HepG2 (cell line): ENCODE measurements around the gene NPHP4. TPM values are rescaled to one million over a fixed set of nuclear protein-coding genes. Genes with fewer than 3 reads are reported as not detected.

Source experiments
- ATAC-seq: fragments of 200-7000 bp; cut with Tn5 transposase; 3 replicates; pipeline ENCODE4 v1.9.1; 2020; ENCODE audit warnings: mild to moderate bottlenecking, moderate library complexity
- BruUV-seq: library from RNA; stranded (reverse); fragments of 400-500 nt; replicated peaks from 2 replicates; lab custom pipeline; 2021; lab: Mats Ljungman, UMichigan
- CTCF ChIA-PET: fragments of 300-600 bp; formaldehyde crosslinking; extraction: SDS; loops from one replicate; lab custom pipeline; 2021; ENCODE audit warnings: low total read pairs, inconsistent platforms, low intra/inter-chr PET ratio; lab: Yijun Ruan, JAX
- POLR2A ChIA-PET: fragments of 350-600 bp; sonication (Branson Sonifier 250); formaldehyde crosslinking; loops from one replicate; lab custom pipeline; 2020; ENCODE audit warnings: antibody characterized with exemption, inconsistent platforms; lab: Yijun Ruan, JAX
- DNase-seq: peaks from one replicate; pipeline ENCODE4 v3.0.0-alpha.2; 2015; ENCODE audit warnings: low spot score
- FAIRE-seq: peaks from 3 replicates; lab custom pipeline; 2011; peaks lifted over from hg19 to GRCh38; lab: Jason Lieb, UNC
- H2AFZ ChIP-seq: one replicate; pipeline ENCODE4 v1.6.1; 2011; ENCODE audit warnings: low read length, inconsistent platforms
- H3K27ac ChIP-seq: fragments of 300-600 bp; 3 replicates; pipeline ENCODE4 v1.8.0; 2011; ENCODE audit warnings: mixed run types, mild to moderate bottlenecking, mixed read lengths, low read length, inconsistent platforms; ENCODE audit not compliant: insufficient read depth; ENCODE audit errors: extremely low read length
- H3K27me3 ChIP-seq, 2 experiments: fragments of 200-600 bp in 1 of 2; 2 replicates in 1 of 2; 3 replicates in 1 of 2; pipeline versions ENCODE4 v1.6.0 to v1.8.0; 2011; ENCODE audit warnings: low read length in 2 of 2, mild to moderate bottlenecking in 2 of 2, moderate library complexity in 2 of 2, inconsistent platforms in 1 of 2; ENCODE audit not compliant: insufficient read depth in 2 of 2, control insufficient read depth in 1 of 2
- H3K36me3 ChIP-seq, 2 experiments: fragments of 200-600 bp in 1 of 2; replicated peaks in 1 of 2; 2 replicates in 1 of 2; 3 replicates in 1 of 2; pipeline versions ENCODE4 v1.5.1 to v1.8.0; 2011; ENCODE audit warnings: low read length in 2 of 2, inconsistent platforms in 1 of 2; ENCODE audit not compliant: insufficient read depth in 2 of 2, control insufficient read depth in 1 of 2
- H3K4me1 ChIP-seq: 2 replicates; pipeline ENCODE4 v1.5.1; 2012; ENCODE audit warnings: low read length, inconsistent platforms; ENCODE audit not compliant: insufficient read depth
- H3K4me2 ChIP-seq: 2 replicates; pipeline ENCODE4 v1.6.0; 2011; ENCODE audit warnings: low read depth, low read length, inconsistent platforms
- H3K4me3 ChIP-seq, 3 experiments: fragments of 200-600 bp in 1 of 3; sonication (generic), shearing (Covaris generic) in 1 of 3; replicated peaks in 1 of 3; 2 replicates each; pipeline ENCODE4 v1.5.1; 2011 to 2016; ENCODE audit warnings: low read length in 3 of 3, inconsistent platforms in 2 of 3, low read depth in 2 of 3, mild to moderate bottlenecking in 2 of 3, control low read depth in 1 of 3, mixed read lengths in 1 of 3; ENCODE audit not compliant: insufficient read depth in 1 of 3
- H3K79me2 ChIP-seq: one replicate; pipeline ENCODE4 v1.6.1; 2011; ENCODE audit warnings: low read length, inconsistent platforms; ENCODE audit not compliant: insufficient read depth
- H3K9ac ChIP-seq: 2 replicates; pipeline ENCODE4 v1.6.0; 2011; ENCODE audit warnings: mild to moderate bottlenecking, low read depth, low read length, inconsistent platforms; ENCODE audit not compliant: insufficient read depth
- H3K9me3 ChIP-seq: 2 replicates; pipeline ENCODE4 v1.5.1; 2012; ENCODE audit warnings: mild to moderate bottlenecking, low read length
- H4K20me1 ChIP-seq: 2 replicates; pipeline ENCODE4 v1.6.0; 2011; ENCODE audit warnings: inconsistent platforms, mild to moderate bottlenecking, low read length, moderate library complexity; ENCODE audit not compliant: insufficient read depth
- FOSL1 ChIP-seq: sonication (generic); formaldehyde crosslinking; IDR thresholded peaks from 2 replicates; pipeline ENCODE4 v1.9.0; 2021; ENCODE audit warnings: missing genetic modification reagents, borderline replicate concordance
- HNF4A ChIP-seq: sonication (generic); formaldehyde crosslinking; IDR thresholded peaks from 2 replicates; pipeline ENCODE4 v1.4.0; 2020; ENCODE audit warnings: missing genetic modification reagents
- KAT8 ChIP-seq: IDR thresholded peaks from 2 replicates; pipeline ENCODE4 v1.6.1; 2016; ENCODE audit warnings: missing genetic modification reagents, missing compliant biosample characterization
- LBX2 ChIP-seq: sonication (generic); formaldehyde crosslinking; IDR thresholded peaks from 2 replicates; pipeline ENCODE4 v1.5.0; 2020; ENCODE audit warnings: missing genetic modification reagents, mild to moderate bottlenecking, borderline replicate concordance
- MEIS2 ChIP-seq: sonication (generic); formaldehyde crosslinking; IDR thresholded peaks from 2 replicates; pipeline ENCODE4 v1.9.0; 2021; ENCODE audit warnings: mild to moderate bottlenecking, missing genetic modification reagents
- MYC ChIP-seq: sonication (generic); formaldehyde crosslinking; IDR thresholded peaks from 2 replicates; pipeline ENCODE4 v1.9.0; 2021; ENCODE audit warnings: missing genetic modification reagents, borderline replicate concordance
- NFYC ChIP-seq: IDR thresholded peaks from 2 replicates; pipeline ENCODE4 v1.6.1; 2016; ENCODE audit warnings: missing genetic modification reagents, missing compliant biosample characterization
- NKX3-1 ChIP-seq: sonication (generic); formaldehyde crosslinking; IDR thresholded peaks from 2 replicates; pipeline ENCODE4 v1.5.0; 2020; ENCODE audit warnings: missing genetic modification reagents
- ZBTB10 ChIP-seq: sonication (generic); formaldehyde crosslinking; IDR thresholded peaks from 2 replicates; pipeline ENCODE4 v1.4.0; 2020; ENCODE audit warnings: missing genetic modification reagents, borderline replicate concordance
- ZKSCAN1 ChIP-seq: fragments of 150-350 bp; IDR thresholded peaks from 2 replicates; pipeline ENCODE4 v1.6.1; 2014; ENCODE audit warnings: low read length
- ZNF142 ChIP-seq: sonication (generic); formaldehyde crosslinking; IDR thresholded peaks from 2 replicates; pipeline ENCODE4 v1.4.0; 2020; ENCODE audit warnings: missing genetic modification reagents
- ZNF512B ChIP-seq: sonication (generic); formaldehyde crosslinking; IDR thresholded peaks from 2 replicates; pipeline ENCODE4 v1.5.1; 2020; ENCODE audit warnings: missing genetic modification reagents, mild to moderate bottlenecking, borderline replicate concordance
- WGBS: methylation state at CpG from one replicate; pipeline ENCODE4 v1.1.6; 2017; ENCODE audit warnings: low lambda C conversion rate; 5-methylcytosine and 5-hydroxymethylcytosine counted together
- in situ Hi-C: cut with HindIII; loops from 2 replicates; pipeline ENCODE4 v1.10.0; 2017; ENCODE audit warnings: low pct_unique_long_range_greater_than_20kb; ENCODE audit not compliant: extremely low pct_ligation_motif_present
- intact Hi-C: fragments of 100-400 bp; cut with micrococcal nuclease; formaldehyde crosslinking; loops from one replicate; pipeline ENCODE4 v1.10.0; 2022; ENCODE audit not compliant: unreplicated experiment
- polyA plus RNA-seq, 8 experiments: library from polyadenylated mRNA; depleted of rRNA in 3 of 8; stranded (reverse) in 7 of 8; unstranded in 1 of 8; fragments of >200 nt; fragmentation: Illumina TruSeq in 4 of 8; extraction: Trizol in 4 of 8; gene quantifications; 2 replicates each; pipeline versions ENCODE4 v1.2.1 to v1.2.3, GENCODE V29; 2011 to 2016; ENCODE audit warnings: low read depth in 4 of 8, missing spikeins in 1 of 8, mixed read lengths in 1 of 8; ENCODE audit not compliant: insufficient read depth in 1 of 8
- total RNA-seq, 5 experiments: library from RNA; depleted of rRNA; stranded (reverse); fragments of >200 nt; fragmentation: Illumina TruSeq; extraction: Trizol; gene quantifications; 2 replicates each; pipeline ENCODE4 v1.2.3, GENCODE V29; 2016; ENCODE audit warnings: low read depth in 1 of 5

NPHP4 gene
- total and polyA plus RNA-seq, 2 of the 13 experiments (the other 11 are each of a cell fraction or from before 2014, with no cell fraction given): 4.4 to 6.8 TPM

GRCh38 chr1:5882367-5883128, 109.7 kb downstream of the NPHP4 start:
- in situ Hi-C loops: no loop called here
- no TSS peak for BruUV-seq
- POLR2A ChIA-PET: no interaction called here
- no peaks in the 10 kb centered on the region for H3K4me1 ChIP-seq
- no peaks in the 10 kb centered on the region; the same call in 1 of the 2 replicates for H3K9me3 ChIP-seq
- no peak overlapping the region for H3K4me2 ChIP-seq
- intact Hi-C loops: no loop called here
- ATAC-seq (no peak), DNase-seq (no peak), FAIRE-seq (no peak)
- H2AFZ ChIP-seq: no peak overlapping the region
- H3K27me3 ChIP-seq: no peaks in the 10 kb centered on the region
- H4K20me1 ChIP-seq: no peaks in the 10 kb centered on the region
- H3K9ac ChIP-seq: no peak overlapping the region
- no peak overlapping the region for H3K4me3 ChIP-seq
- CTCF ChIA-PET: no interaction called here
- H3K36me3 ChIP-seq: peaks cover 8 to 39% of the 10 kb centered on the region in 2 experiments; a peak in 4 of 5 replicates
- H3K27ac ChIP-seq: no peak overlapping the region
- 96% methylated on average over 27 of the region's 27 CpGs for WGBS
- H3K79me2 ChIP-seq: no peaks in the 10 kb centered on the region
- TF ChIP-seq KAT8 (no peak), ZNF512B (CRISPR knock-in tag) (no peak), HNF4A (CRISPR knock-in tag) (no peak), FOSL1 (CRISPR knock-in tag) (no peak), NKX3-1 (CRISPR knock-in tag) (no peak), MEIS2 (CRISPR knock-in tag) (no peak), ZBTB10 (no peak), ZNF142 (CRISPR knock-in tag) (no peak), LBX2 (CRISPR knock-in tag) (no peak), NFYC (CRISPR knock-in tag) (no peak), ZKSCAN1 (no peak), MYC (CRISPR knock-in tag) (no peak)
